Left colon (tissue), 2 donors: ENCODE results near the gene PCDHA2. TPM values are rescaled to one million over a fixed set of nuclear protein-coding genes. Genes with fewer than 3 reads are reported as not detected.
"Not testable (repeated sequence)": the region's sequence is repeated elsewhere in the genome, so short reads cannot be mapped to it uniquely, and the experiment has no call there.

Experiments
- ATAC-seq: fragments of 200-7000 bp; cut with Tn5 transposase; one replicate; pipeline ENCODE4 v1.9.1; 2020; ENCODE audit warnings: mild to moderate bottlenecking, moderate library complexity
- DNase-seq, 2 donors: peaks; one replicate each; pipeline ENCODE4 v3.0.0-alpha.2; 2020
- intact Hi-C, 2 donors: fragments of 100-400 bp; cut with DNase I in 1 of 2; cut with micrococcal nuclease in 1 of 2; formaldehyde crosslinking; loops; one replicate each; pipeline versions ENCODE4 v1.11.2 to v1.14.0; 2022; cut with DNase I, micrococcal nuclease
- total RNA-seq, 2 donors: library from RNA; stranded (reverse); fragmentation: NEBNext Ultra II Directional; extraction: Animal tissue kit (Norgen Biotek cat#: 25700); gene quantifications; one replicate each; pipeline ENCODE4 v1.2.1, GENCODE V29; 2021
- donor health status: DM: no; HTN: no; CAD: no.
- donor health status: DM: yes; HTN: yes; CAD: no.

The PCDHA2 gene
- total RNA-seq, 2 donors from 2014 or later, result not detected

- ATAC-seq, DNase-seq, intact Hi-C loops: not testable (repeated sequence)
Observed at GRCh38 chr5:140808241-140808888, 13.7 kb downstream of the PCDHA2 start.

DNA sequence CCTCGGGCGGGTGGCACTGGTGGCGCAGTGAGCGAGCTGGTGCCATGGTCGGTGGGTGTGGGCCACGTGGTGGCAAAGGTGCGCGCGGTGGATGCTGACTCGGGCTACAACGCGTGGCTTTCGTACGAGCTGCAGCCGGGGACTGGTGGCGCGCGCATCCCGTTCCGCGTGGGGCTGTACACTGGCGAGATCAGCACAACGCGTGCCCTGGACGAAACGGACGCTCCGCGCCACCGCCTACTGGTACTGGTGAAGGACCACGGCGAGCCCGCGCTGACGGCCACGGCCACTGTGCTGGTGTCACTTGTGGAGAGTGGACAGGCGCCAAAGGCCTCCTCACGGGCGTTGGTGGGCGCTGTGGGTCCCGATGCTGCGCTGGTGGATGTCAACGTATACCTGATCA lies 14.2 kb downstream of the PCDHA2 start:
- DNase-seq (no peak), ATAC-seq (no peak)
- intact Hi-C loops, result no loop called here

GRCh38 chr5:140821375-140822280 lies 27.0 kb downstream of the PCDHA2 start, which contains the start of gene PCDHA5:
PCDHA5 (plus strand) TSS chr5:140821613.
- DNase-seq, result no peak

DNA sequence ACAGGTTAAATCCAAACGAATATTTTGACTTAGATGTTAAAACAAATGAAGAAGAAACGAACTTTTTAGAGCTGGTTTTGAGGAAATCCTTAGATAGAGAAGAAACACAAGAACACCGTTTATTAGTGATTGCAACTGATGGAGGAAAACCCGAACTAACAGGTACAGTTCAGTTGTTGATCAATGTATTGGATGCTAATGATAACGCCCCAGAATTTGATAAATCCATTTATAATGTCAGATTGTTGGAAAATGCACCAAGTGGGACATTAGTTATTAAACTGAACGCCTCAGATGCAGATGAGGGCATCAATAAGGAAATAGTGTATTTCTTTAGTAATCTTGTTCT lies 27.6 kb downstream of the PCDHA2 start:
- no peak for DNase-seq
- intact Hi-C loops, result no loop called here
- no peak for ATAC-seq

More at GRCh38 chr5:140821375-140822280, 27.0 kb downstream of the PCDHA2 start, which contains the start of gene PCDHA5:
- intact Hi-C loops, result no loop called here
- ATAC-seq, result no peak

GRCh38 chr5:140822969-140823368 lies 28.3 kb downstream of the PCDHA2 start:
- not testable (repeated sequence) for DNase-seq

GRCh38 chr5:140823475-140823874 lies 28.8 kb downstream of the PCDHA2 start:
- ATAC-seq (no peak), DNase-seq (no peak)
- intact Hi-C loops, result no loop called here

More at GRCh38 chr5:140822969-140823368, 28.3 kb downstream of the PCDHA2 start:
- intact Hi-C loops, ATAC-seq: not testable (repeated sequence)

DNA sequence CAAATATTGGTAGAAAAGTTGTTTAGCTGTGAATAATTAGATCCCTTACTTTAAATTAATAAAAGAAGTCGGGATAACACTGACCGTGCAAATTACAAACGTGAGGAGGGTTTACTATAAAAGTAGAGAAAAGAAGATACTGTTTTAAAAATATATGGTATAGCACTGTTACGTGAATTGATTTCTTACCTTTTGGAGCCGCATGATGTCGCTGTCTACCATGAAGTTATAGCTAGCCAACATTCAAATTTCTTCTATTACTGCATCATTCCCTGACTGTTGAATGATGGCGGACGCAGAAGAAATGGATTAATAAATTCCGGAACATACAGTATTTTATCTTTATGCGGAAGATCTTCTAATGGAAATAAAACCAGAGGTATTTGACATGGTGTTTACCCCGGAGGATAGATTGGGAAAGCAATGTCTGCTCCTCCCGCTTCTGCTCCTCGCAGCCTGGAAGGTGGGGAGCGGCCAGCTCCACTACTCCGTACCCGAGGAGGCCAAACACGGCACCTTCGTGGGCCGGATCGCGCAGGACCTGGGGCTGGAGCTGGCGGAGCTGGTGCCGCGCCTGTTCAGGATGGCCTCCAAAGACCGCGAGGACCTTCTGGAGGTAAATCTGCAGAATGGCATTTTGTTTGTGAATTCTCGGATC lies 33.2 kb downstream of the PCDHA2 start, which contains the start of gene PCDHA6:
PCDHA6 (plus strand) TSS at position 257 of the 658 bp plus-strand sequence; CDS start at position 389, 132 bp downstream.
- DNase-seq (no peak), ATAC-seq (no peak)
- intact Hi-C loops, result no loop called here

DNA sequence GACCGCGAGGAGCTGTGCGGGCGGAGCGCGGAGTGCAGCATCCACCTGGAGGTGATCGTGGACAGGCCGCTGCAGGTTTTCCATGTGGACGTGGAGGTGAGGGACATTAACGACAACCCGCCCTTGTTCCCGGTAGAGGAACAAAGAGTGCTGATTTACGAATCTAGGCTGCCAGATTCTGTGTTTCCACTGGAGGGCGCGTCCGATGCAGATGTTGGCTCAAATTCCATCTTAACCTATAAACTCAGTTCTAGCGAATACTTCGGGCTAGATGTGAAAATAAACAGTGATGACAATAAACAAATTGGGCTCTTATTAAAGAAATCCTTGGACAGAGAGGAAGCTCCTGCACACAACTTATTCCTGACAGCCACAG lies 33.7 kb downstream of the PCDHA2 start:
- no peak for ATAC-seq
- DNase-seq, result no peak
- intact Hi-C loops, result no loop called here

DNA sequence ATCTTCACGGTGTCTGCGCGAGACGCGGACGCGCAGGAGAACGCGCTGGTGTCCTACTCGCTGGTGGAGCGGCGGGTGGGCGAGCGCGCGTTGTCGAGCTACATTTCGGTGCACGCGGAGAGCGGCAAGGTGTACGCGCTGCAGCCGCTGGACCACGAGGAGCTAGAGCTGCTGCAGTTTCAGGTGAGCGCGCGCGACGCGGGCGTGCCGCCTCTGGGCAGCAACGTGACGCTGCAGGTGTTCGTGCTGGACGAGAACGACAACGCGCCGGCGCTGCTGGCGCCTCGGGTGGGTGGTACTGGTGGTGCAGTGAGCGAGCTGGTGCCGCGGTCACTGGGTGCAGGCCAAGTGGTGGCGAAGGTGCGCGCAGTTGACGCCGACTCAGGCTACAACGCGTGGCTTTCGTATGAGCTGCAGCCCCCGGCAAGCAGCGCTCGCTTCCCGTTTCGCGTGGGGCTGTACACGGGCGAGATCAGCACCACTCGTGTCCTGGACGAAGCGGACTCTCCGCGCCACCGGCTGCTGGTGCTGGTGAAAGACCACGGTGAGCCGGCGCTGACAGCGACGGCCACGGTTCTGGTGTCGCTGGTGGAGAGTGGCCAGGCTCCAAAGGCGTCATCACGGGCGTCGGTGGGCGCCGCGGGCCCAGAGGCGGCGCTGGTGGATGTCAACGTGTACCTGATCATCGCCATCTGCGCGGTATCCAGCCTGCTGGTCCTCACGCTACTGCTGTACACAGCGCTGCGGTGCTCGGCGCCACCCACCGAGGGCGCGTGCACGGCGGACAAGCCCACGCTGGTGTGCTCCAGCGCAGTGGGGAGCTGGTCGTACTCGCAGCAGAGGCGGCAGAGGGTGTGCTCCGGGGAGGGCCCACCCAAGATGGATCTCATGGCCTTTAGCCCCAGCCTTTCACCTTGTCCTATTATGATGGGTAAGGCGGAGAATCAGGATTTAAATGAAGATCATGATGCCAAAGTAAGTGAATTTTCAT lies 35.2 kb downstream of the PCDHA2 start:
- ATAC-seq, DNase-seq, intact Hi-C loops: not testable (repeated sequence)

GRCh38 chr5:140833993-140834392 lies 39.3 kb downstream of the PCDHA2 start, which contains the start of gene PCDHA7:
PCDHA7 (plus strand) TSS chr5:140834269; CDS start chr5:140834384, 115 bp downstream.
- ATAC-seq (no peak), DNase-seq (no peak)
- intact Hi-C loops, result no loop called here

DNA sequence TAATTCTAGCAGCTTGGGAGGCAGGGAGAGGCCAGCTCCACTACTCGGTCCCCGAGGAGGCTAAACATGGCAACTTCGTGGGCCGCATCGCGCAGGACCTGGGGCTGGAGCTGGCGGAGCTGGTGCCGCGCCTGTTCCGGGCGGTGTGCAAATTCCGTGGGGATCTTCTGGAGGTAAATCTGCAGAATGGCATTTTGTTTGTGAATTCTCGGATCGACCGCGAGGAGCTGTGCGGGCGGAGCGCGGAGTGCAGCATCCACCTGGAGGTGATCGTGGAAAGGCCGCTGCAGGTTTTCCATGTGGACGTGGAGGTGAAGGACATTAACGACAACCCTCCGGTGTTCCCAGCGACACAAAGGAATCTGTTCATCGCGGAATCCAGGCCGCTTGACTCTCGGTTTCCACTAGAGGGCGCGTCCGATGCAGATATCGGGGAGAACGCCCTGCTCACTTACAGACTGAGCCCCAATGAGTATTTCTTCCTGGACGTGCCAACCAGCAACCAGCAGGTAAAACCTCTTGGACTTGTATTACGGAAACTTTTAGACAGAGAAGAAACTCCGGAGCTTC lies 39.9 kb downstream of the PCDHA2 start:
- intact Hi-C loops, ATAC-seq, DNase-seq: not testable (repeated sequence)

DNA sequence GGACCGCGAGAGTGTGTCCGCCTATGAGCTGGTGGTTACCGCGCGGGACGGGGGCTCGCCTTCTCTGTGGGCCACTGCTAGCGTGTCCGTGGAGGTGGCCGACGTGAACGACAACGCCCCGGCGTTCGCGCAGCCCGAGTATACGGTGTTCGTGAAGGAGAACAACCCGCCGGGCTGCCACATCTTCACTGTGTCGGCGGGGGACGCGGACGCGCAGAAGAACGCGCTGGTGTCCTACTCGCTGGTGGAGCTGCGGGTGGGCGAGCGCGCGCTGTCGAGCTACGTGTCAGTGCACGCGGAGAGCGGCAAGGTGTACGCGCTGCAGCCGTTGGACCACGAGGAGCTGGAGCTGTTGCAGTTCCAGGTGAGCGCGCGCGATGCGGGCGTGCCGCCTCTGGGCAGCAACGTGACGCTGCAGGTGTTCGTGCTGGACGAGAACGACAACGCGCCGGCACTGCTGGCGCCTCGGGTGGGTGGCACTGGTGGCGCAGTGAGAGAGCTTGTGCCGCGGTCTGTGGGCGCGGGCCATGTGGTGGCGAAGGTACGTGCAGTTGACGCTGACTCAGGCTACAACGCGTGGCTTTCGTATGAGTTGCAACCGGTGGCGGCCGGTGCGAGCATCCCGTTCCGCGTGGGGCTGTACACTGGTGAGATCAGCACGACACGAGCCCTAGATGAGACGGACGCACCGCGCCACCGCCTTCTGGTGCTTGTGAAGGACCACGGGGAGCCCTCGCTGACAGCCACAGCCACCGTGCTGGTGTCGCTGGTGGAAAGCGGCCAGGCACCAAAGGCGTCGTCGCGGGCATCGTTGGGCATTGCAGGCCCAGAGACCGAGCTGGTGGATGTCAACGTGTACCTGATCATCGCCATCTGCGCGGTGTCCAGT lies 41.2 kb downstream of the PCDHA2 start:
- ATAC-seq (no peak), DNase-seq (no peak)
- intact Hi-C loops, result no loop called here

GRCh38 chr5:140840978-140841962 lies 46.6 kb downstream of the PCDHA2 start, which contains the start of gene PCDHA8:
PCDHA8 (plus strand) TSS chr5:140841187; CDS start chr5:140841322, 135 bp downstream.
- DNase-seq, result no peak
- intact Hi-C loops, result no loop called here
- ATAC-seq, result no peak

- no peak for DNase-seq
- no peak for ATAC-seq
- intact Hi-C loops, result no loop called here
Observed at GRCh38 chr5:140842798-140843733, 48.4 kb downstream of the PCDHA2 start.
